Measurements from ENCODE around the gene CTNNA3. TPM values are rescaled to one million over a fixed set of nuclear protein-coding genes. Genes with fewer than 3 reads are reported as not detected.

CTNNA3 gene
- total RNA-seq, 1 experiment from 2014 or later = 0.32 TPM

- H3K4me1 ChIP-seq (ENCODE audit: control insufficient read depth in 1 of 2, insufficient read depth in 2 of 2, low read length in 2 of 2) = peaks cover 0 to 2% of the 10 kb centered on the region in 2 experiments; a peak in 1 of 4 replicates
- CTCF ChIA-PET = no interaction called here
- no TSS peak for BruUV-seq (replicated peaks)
- H3K4me3 ChIP-seq (replicated peaks in 1 of 2; ENCODE audit: low read depth in 1 of 2, low read length in 2 of 2) = no peak overlapping the region
- no peaks in the 10 kb centered on the region for H4K20me1 ChIP-seq (ENCODE audit: insufficient read depth)
- DNase-seq (ENCODE audit: low read depth, low spot score) = no peak
- H3K9me3 ChIP-seq (ENCODE audit: control insufficient read depth in 1 of 2, insufficient read depth in 1 of 2, low read depth in 1 of 2, low read length in 2 of 2) = no peaks in the 10 kb centered on the region
- TF ChIP-seq ZBTB33 (IDR thresholded peaks at IDR 0.05; ENCODE audit: extremely low read depth, insufficient replicate concordance, low read length) (no peak), REST (IDR thresholded peaks at IDR 0.05; ENCODE audit: low read depth) (no peak), EGR1 (IDR thresholded peaks at IDR 0.05; ENCODE audit: low read depth) (no peak), MAX (IDR thresholded peaks at IDR 0.05) (no peak), TCF7L2 (IDR thresholded peaks at IDR 0.05; ENCODE audit: borderline replicate concordance, extremely low read depth, insufficient read depth, insufficient read length) (no peak), ZFX (IDR thresholded peaks at IDR 0.05) (no peak), JUND (IDR thresholded peaks at IDR 0.05) (no peak), SRF (IDR thresholded peaks at IDR 0.05; ENCODE audit: low read depth) (no peak), ZNF274 (IDR thresholded peaks at IDR 0.05; ENCODE audit: low read depth, low read length) (no peak), SIN3A (IDR thresholded peaks at IDR 0.05; ENCODE audit: low read depth) (no peak), POLR2AphosphoS5 (IDR thresholded peaks at IDR 0.05; ENCODE audit: low read depth, low read length) (no peak), YY1 (IDR thresholded peaks at IDR 0.05; ENCODE audit: extremely low read depth, insufficient replicate concordance, low read depth, low read length) (no peak), CTCF (IDR thresholded peaks at IDR 0.05 in 2 of 3, conservative IDR thresholded peaks at IDR 0.05 in 1 of 3; ENCODE audit: borderline replicate concordance in 1 of 3, insufficient read depth in 1 of 3, low read depth in 2 of 3, low read length in 2 of 3) (no peak)
- POLR2A ChIA-PET = no interaction called here
- H3K27me3 ChIP-seq (ENCODE audit: insufficient read depth, low read length) = no peaks in the 10 kb centered on the region
- no peak for ATAC-seq
- H3K9me2 ChIP-seq (ENCODE audit: insufficient read depth) = no peaks in the 10 kb centered on the region
- no peak overlapping the region for H2AFZ ChIP-seq (ENCODE audit: low read depth, low read length, poor library complexity, severe bottlenecking)
- no peak overlapping the region for H3K9ac ChIP-seq (ENCODE audit: low read length)
- no peaks in the 10 kb centered on the region for H3K36me3 ChIP-seq (ENCODE audit: control insufficient read depth in 1 of 2, insufficient read depth in 2 of 2, low read length in 2 of 2)
- RAD21 ChIA-PET (ENCODE audit: low non-redundant PET in 1 of 2, low total read pairs in 2 of 2, uncharacterized antibody in 2 of 2, unreplicated experiment in 2 of 2) = no interaction called here
- intact Hi-C loops (cut with micrococcal nuclease) = no loop called here
- H3K79me2 ChIP-seq (ENCODE audit: insufficient read depth, low read length) = no peaks in the 10 kb centered on the region
- no peak overlapping the region for H3K27ac ChIP-seq (ENCODE audit: low read depth, low read length)
- no peak overlapping the region for H3K4me2 ChIP-seq (ENCODE audit: low read length)
These were observed 623.3 kb downstream of the CTNNA3 start for GRCh38 chr10:67072654-67073053.
